Right cardiac atrium (tissue), 5 donors: ENCODE data around the gene VEGFD. TPM values are rescaled to one million over a fixed set of nuclear protein-coding genes. Genes with fewer than 3 reads are reported as not detected.

ENCODE experiments used
- ATAC-seq, 2 donors: fragments of 200-7000 bp; cut with Tn5 transposase; one replicate each; pipeline versions ENCODE4 v1.8.0 to v1.9.1; 2020; ENCODE audit warnings: moderate library complexity in 2 of 2, mild to moderate bottlenecking in 1 of 2
- DNase-seq, 3 donors: peaks; one replicate each; pipeline ENCODE4 v3.0.0-alpha.2; 2020
- H3K27ac ChIP-seq: one replicate; pipeline ENCODE4 v1.5.1; 2013; ENCODE audit warnings: mild to moderate bottlenecking, low read length, control low read depth, moderate library complexity
- H3K27me3 ChIP-seq: one replicate; pipeline ENCODE4 v1.6.1; 2013; ENCODE audit not compliant: control insufficient read depth, insufficient read depth
- H3K4me1 ChIP-seq: one replicate; pipeline ENCODE4 v1.6.1; 2013; ENCODE audit warnings: low read length; ENCODE audit not compliant: control insufficient read depth, insufficient read depth
- H3K4me3 ChIP-seq: one replicate; pipeline ENCODE4 v1.5.1; 2013; ENCODE audit warnings: low read length, control low read depth
- H3K9me3 ChIP-seq: one replicate; pipeline ENCODE4 v1.6.1; 2013; ENCODE audit warnings: low read length; ENCODE audit not compliant: control insufficient read depth
- WGBS: extraction: QIAGEN DNeasy Blood & Tissue Kit; methylation state at CpG from one replicate; pipeline ENCODE4 v1.1.7; 2013; 5-methylcytosine and 5-hydroxymethylcytosine counted together
- intact Hi-C, 4 donors: fragments of 100-400 bp; cut with DNase I; formaldehyde crosslinking; loops; one replicate each; pipeline versions ENCODE4 v1.11.0 to v1.14.0; 2022 to 2023
- polyA plus RNA-seq: library from polyadenylated mRNA; stranded (reverse); fragments of 200-250 nt; gene quantifications from one replicate; pipeline ENCODE4 v1.2.3, GENCODE V29; 2013
- total RNA-seq, 4 donors: library from RNA; stranded (reverse); fragmentation: NEBNext Ultra II Directional; extraction: Animal tissue kit (Norgen Biotek cat#: 25700); gene quantifications; one replicate each; pipeline ENCODE4 v1.2.1, GENCODE V29; 2021
- donor health status: healthy with polysubstance abuse.
- donor health status: DM: no; HTN: yes; CAD: no.
- donor health status: DM: no; HTN: no; CAD: no.
- donor health status: DM: no; HTN: yes; CAD: no; lungs with severe emphysema.
- donor health status: DM: yes; HTN: yes; CAD: no.

Gene VEGFD
- total and polyA plus RNA-seq, 5 donors = 0.93 to 1.9 (median 1.1) TPM

GRCh38 chrX:15334561-15334960 lies 49.7 kb downstream of the VEGFD start:
- Histone ChIP-seq H3K27me3 (no peaks in the 10 kb centered on the region), H3K27ac (peak overlapping the region; percentile 90), H3K4me3 (peak overlapping the region; percentile 79), H3K9me3 (no peaks in the 10 kb centered on the region), H3K4me1 (no peaks in the 10 kb centered on the region)
- WGBS = 12% methylated on average over 7 of the region's 7 CpGs
- DNase-seq = no peak
- ATAC-seq = no peak
- intact Hi-C loops = no loop called here

- no peak for ATAC-seq
- Histone ChIP-seq H3K4me3 (no peak overlapping the region), H3K27ac (no peak overlapping the region), H3K27me3 (no peaks in the 10 kb centered on the region), H3K9me3 (no peaks in the 10 kb centered on the region), H3K4me1 (no peaks in the 10 kb centered on the region)
- 34% methylated on average over 2 of the region's 2 CpGs for WGBS
- DNase-seq = no peak
- intact Hi-C loops = no loop called here
Measured at GRCh38 chrX:15328821-15329220, 55.4 kb downstream of the VEGFD start.

- WGBS = 75% methylated on average over 3 of the region's 3 CpGs
Measured at GRCh38 chrX:15328131-15328530, 56.1 kb downstream of the VEGFD start.

GRCh38 chrX:15322472-15322871 lies 61.7 kb downstream of the VEGFD start:
- WGBS = 84% methylated on average over 5 of the region's 5 CpGs
- DNase-seq = no peak
- intact Hi-C loops = no loop called here
- Histone ChIP-seq H3K27ac (no peak overlapping the region), H3K27me3 (no peaks in the 10 kb centered on the region), H3K4me3 (no peak overlapping the region), H3K4me1 (no peaks in the 10 kb centered on the region), H3K9me3 (no peaks in the 10 kb centered on the region)
- ATAC-seq = no peak

More at GRCh38 chrX:15328131-15328530, 56.1 kb downstream of the VEGFD start:
- ATAC-seq (no peak), DNase-seq (no peak)
- Histone ChIP-seq H3K27me3 (no peaks in the 10 kb centered on the region), H3K9me3 (no peaks in the 10 kb centered on the region), H3K4me1 (no peaks in the 10 kb centered on the region), H3K27ac (no peak overlapping the region), H3K4me3 (no peak overlapping the region)
- intact Hi-C loops = no loop called here

GRCh38 chrX:15322072-15322471 lies 62.1 kb downstream of the VEGFD start:
- ATAC-seq (no peak), DNase-seq (no peak)
- no peaks in the 10 kb centered on the region for H3K9me3 ChIP-seq
- H3K27me3 ChIP-seq = no peaks in the 10 kb centered on the region
- peak overlapping the region; percentile 27 for H3K27ac ChIP-seq
- H3K4me3 ChIP-seq = no peak overlapping the region
- H3K4me1 ChIP-seq = no peaks in the 10 kb centered on the region
- WGBS = 67% methylated on average over 3 of the region's 3 CpGs
- intact Hi-C loops = no loop called here

GRCh38 chrX:15321447-15321846 lies 62.8 kb downstream of the VEGFD start:
- intact Hi-C loops = no loop called here
- no peaks in the 10 kb centered on the region for H3K9me3 ChIP-seq
- H3K4me1 ChIP-seq = no peaks in the 10 kb centered on the region
- H3K27me3 ChIP-seq = no peaks in the 10 kb centered on the region
- 61% methylated on average over 4 of the region's 4 CpGs for WGBS
- DNase-seq (no peak), ATAC-seq (no peak)
- no peak overlapping the region for H3K4me3 ChIP-seq
- H3K27ac ChIP-seq = no peak overlapping the region

GRCh38 chrX:15320297-15320696 lies 63.9 kb downstream of the VEGFD start:
- intact Hi-C loops = no loop called here
- Histone ChIP-seq H3K4me1 (no peaks in the 10 kb centered on the region), H3K27ac (no peak overlapping the region), H3K4me3 (no peak overlapping the region), H3K27me3 (no peaks in the 10 kb centered on the region), H3K9me3 (no peaks in the 10 kb centered on the region)
- DNase-seq = no peak
- 47% methylated on average over 4 of the region's 4 CpGs for WGBS
- ATAC-seq = no peak

GRCh38 chrX:15319075-15319474 lies 65.1 kb downstream of the VEGFD start:
- 84% methylated on average over 4 of the region's 4 CpGs for WGBS
- no peak overlapping the region for H3K27ac ChIP-seq
- intact Hi-C loops = no loop called here

GRCh38 chrX:15315509-15315908 lies 68.7 kb downstream of the VEGFD start, which contains the start of gene ASB11:
Gene ASB11, minus strand, starts transcription at chrX:15315640. Its CDS starts 35 bp downstream, at chrX:15315605.
- H3K9me3 ChIP-seq = no peaks in the 10 kb centered on the region
- no peak within 1 kb of the TSS for H3K27ac ChIP-seq
- ATAC-seq = peak; percentile 51 to 63
- peak within 1 kb of the TSS; percentile 65 for H3K4me3 ChIP-seq
- 36% methylated on average over 3 of the region's 3 CpGs for WGBS
- intact Hi-C loops = no loop called here
- no peak for DNase-seq
- H3K4me1 ChIP-seq = peaks cover 2% of the 10 kb centered on the region
- no peaks in the 10 kb centered on the region for H3K27me3 ChIP-seq

More at GRCh38 chrX:15319075-15319474, 65.1 kb downstream of the VEGFD start:
- Histone ChIP-seq H3K27me3 (no peaks in the 10 kb centered on the region), H3K4me1 (no peaks in the 10 kb centered on the region), H3K4me3 (no peak overlapping the region), H3K9me3 (no peaks in the 10 kb centered on the region)
- no peak for DNase-seq
- ATAC-seq = no peak

GRCh38 chrX:15314472-15314871 lies 69.7 kb downstream of the VEGFD start:
- Histone ChIP-seq H3K27ac (no peak overlapping the region), H3K9me3 (no peaks in the 10 kb centered on the region), H3K4me1 (peaks cover 4% of the 10 kb centered on the region), H3K4me3 (peak overlapping the region; percentile 65), H3K27me3 (no peaks in the 10 kb centered on the region)
- DNase-seq = no peak
- intact Hi-C loops = no loop called here
- no peak for ATAC-seq
- WGBS = 20% methylated on average over 2 of the region's 2 CpGs

GRCh38 chrX:15311119-15311518 lies 73.1 kb downstream of the VEGFD start:
- 68% methylated on average over 3 of the region's 3 CpGs for WGBS
- Histone ChIP-seq H3K9me3 (no peaks in the 10 kb centered on the region), H3K4me3 (peak overlapping the region; percentile 32), H3K27ac (peak overlapping the region; percentile 78), H3K27me3 (no peaks in the 10 kb centered on the region), H3K4me1 (peaks cover 4% of the 10 kb centered on the region)
- ATAC-seq (peak; percentile 31 to 63), DNase-seq (no peak)
- intact Hi-C loops = no loop called here

- intact Hi-C loops = no loop called here
- H3K4me1 ChIP-seq = peaks cover 4% of the 10 kb centered on the region
- 6% methylated on average over 3 of the region's 3 CpGs for WGBS
- ATAC-seq (peak; percentile 81 to 85), DNase-seq (peak in 1 of 3 donors; percentile 46)
- H3K27ac ChIP-seq = peak overlapping the region; percentile 52
- H3K27me3 ChIP-seq = no peaks in the 10 kb centered on the region
- H3K4me3 ChIP-seq = no peak overlapping the region
- no peaks in the 10 kb centered on the region for H3K9me3 ChIP-seq
Measured at GRCh38 chrX:15310117-15310516, 74.1 kb downstream of the VEGFD start.
